Measurements from ENCODE around the gene SLC41A2. TPM values are rescaled to one million over a fixed set of nuclear protein-coding genes. Genes with fewer than 3 reads are reported as not detected.

The SLC41A2 gene
- total and polyA plus RNA-seq, 8 donors, result 2.5 to 35.7 (median 4.2) TPM

GRCh38 chr12:104957719-104958000 lies 430 bp downstream of the SLC41A2 start:
- ATAC-seq, result peak; percentile 20
- intact Hi-C loops (cut with DNase I), result no loop called here
- H3K9me3 ChIP-seq, result no peaks in the 10 kb centered on the region
- DNase-seq, result no peak
- H3K27ac ChIP-seq, result peak overlapping the region; percentile 80 to 87
- TF ChIP-seq CTCF (IDR thresholded peaks at IDR 0.05), result no peak
- H3K4me1 ChIP-seq, result peaks cover 17 to 24% of the 10 kb centered on the region in 2 donors
- peaks cover 0 to 54% of the 10 kb centered on the region in 2 donors for H3K27me3 ChIP-seq
- H3K36me3 ChIP-seq, result no peaks in the 10 kb centered on the region
- H3K4me3 ChIP-seq, result peak overlapping the region; percentile 64 to 67

GRCh38 chr12:104956870-104957718 lies 996 bp downstream of the SLC41A2 start:
- intact Hi-C loops (cut with DNase I), result no loop called here
- peak overlapping the region; percentile 80 to 87 for H3K27ac ChIP-seq
- ATAC-seq, result no peak

GRCh38 chr12:104955703-104956102 lies 2.4 kb downstream of the SLC41A2 start:
- ATAC-seq, result no peak
- TF ChIP-seq CTCF (IDR thresholded peaks at IDR 0.05), result no peak

More at GRCh38 chr12:104956870-104957718, 996 bp downstream of the SLC41A2 start:
- peak overlapping the region; percentile 64 to 67 for H3K4me3 ChIP-seq
- TF ChIP-seq CTCF (IDR thresholded peaks at IDR 0.05), result no peak
- H3K4me1 ChIP-seq, result peaks cover 17 to 24% of the 10 kb centered on the region in 2 donors
- peaks cover 0 to 51% of the 10 kb centered on the region in 2 donors for H3K27me3 ChIP-seq
- DNase-seq, result no peak
- no peaks in the 10 kb centered on the region for H3K9me3 ChIP-seq
- no peaks in the 10 kb centered on the region for H3K36me3 ChIP-seq

GRCh38 chr12:104953323-104953722 lies 4.8 kb downstream of the SLC41A2 start:
- no peak overlapping the region for H3K4me3 ChIP-seq
- DNase-seq (no peak), ATAC-seq (peak; percentile 55)
- peaks cover 3 to 11% of the 10 kb centered on the region in 2 donors for H3K4me1 ChIP-seq
- intact Hi-C loops (cut with DNase I), result no loop called here
- H3K27ac ChIP-seq, result peak overlapping the region; percentile 33 to 53
- H3K9me3 ChIP-seq, result no peaks in the 10 kb centered on the region
- H3K27me3 ChIP-seq, result peaks cover 0 to 23% of the 10 kb centered on the region in 2 donors
- no peaks in the 10 kb centered on the region for H3K36me3 ChIP-seq
- no peak for TF ChIP-seq CTCF (IDR thresholded peaks at IDR 0.05)

More at GRCh38 chr12:104955703-104956102, 2.4 kb downstream of the SLC41A2 start:
- H3K9me3 ChIP-seq, result no peaks in the 10 kb centered on the region
- H3K27me3 ChIP-seq, result peaks cover 0 to 46% of the 10 kb centered on the region in 2 donors
- intact Hi-C loops (cut with DNase I), result no loop called here
- no peak for DNase-seq
- H3K4me3 ChIP-seq, result no peak overlapping the region
- peaks cover 17 to 24% of the 10 kb centered on the region in 2 donors for H3K4me1 ChIP-seq
- no peaks in the 10 kb centered on the region for H3K36me3 ChIP-seq
- H3K27ac ChIP-seq, result no peak overlapping the region

- Histone ChIP-seq H3K4me1 (peaks cover 3 to 11% of the 10 kb centered on the region in 2 donors), H3K27ac (peak overlapping the region in 1 of 2 donors; percentile 53), H3K27me3 (peaks cover 0 to 19% of the 10 kb centered on the region in 2 donors), H3K9me3 (no peaks in the 10 kb centered on the region), H3K4me3 (no peak overlapping the region), H3K36me3 (no peaks in the 10 kb centered on the region)
- intact Hi-C loops (cut with DNase I), result no loop called here
- DNase-seq, result no peak
- peak; percentile 87 for ATAC-seq
- TF ChIP-seq CTCF (IDR thresholded peaks at IDR 0.05), result no peak
These were observed 5.3 kb downstream of the SLC41A2 start for GRCh38 chr12:104952816-104953215.
